AG08395 (cell line): ENCODE measurements around the gene PLXND1.

ENCODE experiments used
- DNase-seq: peaks from one replicate; pipeline ENCODE4 v3.0.0; 2012; ENCODE audit warnings: mixed read lengths, low spot score

PLXND1 gene

GRCh38 chr3:129626744-129627349, 20.4 kb upstream of the PLXND1 start:
- peak; percentile 92 for DNase-seq

GRCh38 chr3:129625072-129625874, 18.8 kb upstream of the PLXND1 start:
- DNase-seq = no peak

GRCh38 chr3:129624347-129625071, 18.0 kb upstream of the PLXND1 start:
- no peak for DNase-seq

GRCh38 chr3:129623447-129624118, 17.1 kb upstream of the PLXND1 start:
- DNase-seq = no peak

GRCh38 chr3:129622933-129623332, 16.5 kb upstream of the PLXND1 start:
- no peak for DNase-seq

- no peak for DNase-seq
These were observed 15.9 kb upstream of the PLXND1 start for GRCh38 chr3:129622226-129622874.

- no peak for DNase-seq
These were observed 15.2 kb upstream of the PLXND1 start for GRCh38 chr3:129621626-129622225.

GRCh38 chr3:129620828-129621559, 14.5 kb upstream of the PLXND1 start:
- DNase-seq = no peak

GRCh38 chr3:129619726-129620162, 13.3 kb upstream of the PLXND1 start:
- no peak for DNase-seq

- DNase-seq = no peak
These were observed 12.6 kb upstream of the PLXND1 start for GRCh38 chr3:129618901-129619671.

GRCh38 chr3:129618186-129618820, 11.8 kb upstream of the PLXND1 start:
- DNase-seq = no peak

GRCh38 chr3:129617381-129618185, 11.1 kb upstream of the PLXND1 start:
- DNase-seq = no peak

- peak; percentile 81 for DNase-seq
These were observed 10.2 kb upstream of the PLXND1 start for GRCh38 chr3:129616713-129617112.

- no peak for DNase-seq
These were observed 9.8 kb upstream of the PLXND1 start for GRCh38 chr3:129616291-129616690.

GRCh38 chr3:129615751-129616281, 9.3 kb upstream of the PLXND1 start:
- no peak for DNase-seq

- peak; percentile 49 for DNase-seq
These were observed 8.5 kb upstream of the PLXND1 start for GRCh38 chr3:129614927-129615363.

GRCh38 chr3:129614435-129614834, 8.0 kb upstream of the PLXND1 start:
- no peak for DNase-seq

GRCh38 chr3:129613367-129613740, 6.9 kb upstream of the PLXND1 start:
- no peak for DNase-seq
